Putamen (tissue), 1 donor: ENCODE data around the gene MOXD1.
"Not testable (repeated sequence)": the region's sequence is repeated elsewhere in the genome, so short reads cannot be mapped to it uniquely, and the experiment has no call there.

ENCODE experiments used
- DNase-seq: peaks from one replicate; pipeline ENCODE4 v3.0.0-alpha.2; 2016; ENCODE audit warnings: low spot score

The MOXD1 gene

GRCh38 chr6:132354517-132355167 is 46.6 kb downstream of the MOXD1 start:
- DNase-seq, result no peak

GRCh38 chr6:132351986-132352385 is 49.3 kb downstream of the MOXD1 start:
- DNase-seq, result not testable (repeated sequence)

- no peak for DNase-seq
Measured at GRCh38 chr6:132348231-132348630, 53.0 kb downstream of the MOXD1 start.

GRCh38 chr6:132344811-132345210 is 56.5 kb downstream of the MOXD1 start:
- DNase-seq, result no peak

- DNase-seq, result no peak
Measured at GRCh38 chr6:132341646-132342045, 59.6 kb downstream of the MOXD1 start.

GRCh38 chr6:132334521-132334885 is 66.8 kb downstream of the MOXD1 start:
- no peak for DNase-seq

GRCh38 chr6:132333639-132334520 is 67.4 kb downstream of the MOXD1 start:
- DNase-seq, result no peak

- DNase-seq, result no peak
Measured at GRCh38 chr6:132330759-132331158, 70.5 kb downstream of the MOXD1 start.

- no peak for DNase-seq
Measured at GRCh38 chr6:132322398-132322797, 78.9 kb downstream of the MOXD1 start.

- DNase-seq, result no peak
Measured at GRCh38 chr6:132320007-132320406, 81.3 kb downstream of the MOXD1 start.

- DNase-seq, result no peak
Measured at GRCh38 chr6:132316970-132317369, 84.3 kb downstream of the MOXD1 start.

GRCh38 chr6:132314432-132314831 is 86.8 kb downstream of the MOXD1 start:
- DNase-seq, result no peak

GRCh38 chr6:132310921-132311320 is 90.4 kb downstream of the MOXD1 start:
- DNase-seq, result no peak

GRCh38 chr6:132310151-132310550 is 91.1 kb downstream of the MOXD1 start:
- DNase-seq, result not testable (repeated sequence)

GRCh38 chr6:132304891-132305305 is 96.4 kb downstream of the MOXD1 start:
- DNase-seq, result no peak

GRCh38 chr6:132300323-132300949 is 100.8 kb downstream of the MOXD1 start:
- peak; percentile 28 for DNase-seq

GRCh38 chr6:132298344-132298949 is 102.8 kb downstream of the MOXD1 start:
- peak; percentile 58 for DNase-seq

- DNase-seq, result no peak
Measured at GRCh38 chr6:132289756-132290155, 111.5 kb downstream of the MOXD1 start.

- DNase-seq, result no peak
Measured at GRCh38 chr6:132287101-132287500, 114.2 kb downstream of the MOXD1 start.

GRCh38 chr6:132286298-132287019 is 114.8 kb downstream of the MOXD1 start:
- no peak for DNase-seq

GRCh38 chr6:132285004-132285780 is 116.1 kb downstream of the MOXD1 start:
- no peak for DNase-seq
